Osteoblast (primary cell): Measurements from ENCODE around the gene FAM193A. TPM values are rescaled to one million over a fixed set of nuclear protein-coding genes. Genes with fewer than 3 reads are reported as not detected.
"Not testable (repeated sequence)": the region's sequence is repeated elsewhere in the genome, so short reads cannot be mapped to it uniquely, and the experiment has no call there.

Experiments used
- DNase-seq: peaks from one replicate; pipeline ENCODE4 v3.0.0; 2011; ENCODE audit warnings: low spot score, mixed read lengths; ENCODE audit not compliant: insufficient read length; ENCODE audit errors: missing footprints
- H2AFZ ChIP-seq: 2 replicates; pipeline ENCODE4 v1.6.0; 2011; ENCODE audit warnings: mild to moderate bottlenecking, low read length
- H3K27ac ChIP-seq: 2 replicates; pipeline ENCODE4 v1.5.1; 2011; ENCODE audit warnings: mild to moderate bottlenecking, low read depth, low read length, moderate library complexity
- H3K27me3 ChIP-seq: 2 replicates; pipeline ENCODE4 v1.6.0; 2012; ENCODE audit warnings: mild to moderate bottlenecking, control low read depth, inconsistent platforms, low read length, moderate library complexity; ENCODE audit not compliant: insufficient read depth
- H3K36me3 ChIP-seq: 2 replicates; pipeline ENCODE4 v1.5.1; 2011; ENCODE audit warnings: mild to moderate bottlenecking, low read length, control low read depth, moderate library complexity; ENCODE audit not compliant: insufficient read depth
- H3K4me1 ChIP-seq: 2 replicates; pipeline ENCODE4 v1.5.1; 2011; ENCODE audit warnings: mild to moderate bottlenecking, low read length, control low read depth, moderate library complexity; ENCODE audit not compliant: insufficient read depth
- H3K4me2 ChIP-seq: 2 replicates; pipeline ENCODE4 v1.6.0; 2011; ENCODE audit warnings: mild to moderate bottlenecking, low read length; ENCODE audit not compliant: insufficient read depth
- H3K4me3 ChIP-seq: fragments of 200-600 bp; sonication (generic); 3 replicates; pipeline ENCODE4 v1.5.1; 2012; ENCODE audit warnings: mild to moderate bottlenecking, low read length, inconsistent platforms; ENCODE audit not compliant: insufficient read depth
- H3K79me2 ChIP-seq: 2 replicates; pipeline ENCODE4 v1.6.0; 2012; ENCODE audit warnings: mild to moderate bottlenecking, low read length, control low read depth, inconsistent platforms; ENCODE audit not compliant: insufficient read depth
- H3K9me3 ChIP-seq: 2 replicates; pipeline ENCODE4 v1.5.1; 2011; ENCODE audit warnings: low read depth, low read length, control low read depth
- H4K20me1 ChIP-seq: 2 replicates; pipeline ENCODE4 v1.6.0; 2012; ENCODE audit warnings: mild to moderate bottlenecking, low read length, control low read depth; ENCODE audit not compliant: insufficient read depth
- CTCF ChIP-seq: IDR thresholded peaks from 2 replicates; pipeline ENCODE4 v1.5.1; 2011; ENCODE audit warnings: mild to moderate bottlenecking, low read depth, low read length, moderate library complexity; ENCODE audit errors: extremely low read depth
- small RNA-seq: library from RNA; depleted of rRNA; stranded (forward); fragments of <200 nt; gene quantifications from one replicate; pipeline ENCODE3, GENCODE V24; 2012
- total RNA-seq: library from RNA; depleted of rRNA; stranded (reverse); fragments of >200 nt; gene quantifications from 2 replicates; pipeline ENCODE4 v1.2.3, GENCODE V29; 2012

Gene FAM193A
- total RNA-seq, 1 donor = 23.2 TPM

GRCh38 chr4:2768921-2769336 is 232.5 kb downstream of the FAM193A start:
- no peak overlapping the region for H3K4me2 ChIP-seq
- no peaks in the 10 kb centered on the region for H3K36me3 ChIP-seq
- no peak overlapping the region for H3K4me3 ChIP-seq
- peak overlapping the region; percentile 3 for H2AFZ ChIP-seq
- H3K27me3 ChIP-seq = no peaks in the 10 kb centered on the region
- no peak for TF ChIP-seq CTCF
- no peaks in the 10 kb centered on the region for H4K20me1 ChIP-seq
- H3K4me1 ChIP-seq = no peaks in the 10 kb centered on the region
- H3K27ac ChIP-seq = no peak overlapping the region
- no peaks in the 10 kb centered on the region for H3K9me3 ChIP-seq
- H3K79me2 ChIP-seq = no peaks in the 10 kb centered on the region
- DNase-seq = peak; percentile 76

- Histone ChIP-seq H2AFZ (no peak overlapping the region), H3K4me1 (no peaks in the 10 kb centered on the region), H3K4me2 (no peak overlapping the region), H3K79me2 (no peaks in the 10 kb centered on the region), H3K27me3 (no peaks in the 10 kb centered on the region), H3K36me3 (no peaks in the 10 kb centered on the region), H3K27ac (no peak overlapping the region), H3K9me3 (no peaks in the 10 kb centered on the region), H3K4me3 (no peak overlapping the region), H4K20me1 (no peaks in the 10 kb centered on the region)
- no peak for TF ChIP-seq CTCF
- DNase-seq = no peak
These were observed 234.8 kb downstream of the FAM193A start for GRCh38 chr4:2771264-2771663.

DNA sequence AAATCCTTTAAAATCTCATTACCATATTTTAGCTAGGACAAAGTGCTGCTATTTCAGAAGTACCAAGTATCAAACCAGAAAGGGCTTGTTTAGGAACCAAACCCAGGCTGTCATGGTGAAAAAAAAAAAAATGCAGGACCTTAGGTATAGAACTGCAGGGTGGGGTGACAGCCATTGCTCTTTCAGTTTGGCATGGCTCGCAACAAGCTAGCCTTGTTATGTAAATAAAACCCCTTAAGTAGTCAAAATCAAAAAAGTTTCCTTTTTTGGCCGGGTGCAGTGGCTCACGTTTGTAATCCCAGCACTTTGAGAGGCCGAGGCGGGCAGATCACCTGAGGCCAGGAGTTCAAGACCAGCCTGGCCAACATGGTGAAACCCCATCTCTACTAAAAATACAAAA is 244.2 kb downstream of the FAM193A start:
- DNase-seq, H3K4me1 ChIP-seq, H3K79me2 ChIP-seq, H3K9me3 ChIP-seq, H3K27ac ChIP-seq, H2AFZ ChIP-seq, H4K20me1 ChIP-seq, H3K4me3 ChIP-seq, H3K27me3 ChIP-seq, H3K4me2 ChIP-seq, H3K36me3 ChIP-seq: not testable (repeated sequence)

DNA sequence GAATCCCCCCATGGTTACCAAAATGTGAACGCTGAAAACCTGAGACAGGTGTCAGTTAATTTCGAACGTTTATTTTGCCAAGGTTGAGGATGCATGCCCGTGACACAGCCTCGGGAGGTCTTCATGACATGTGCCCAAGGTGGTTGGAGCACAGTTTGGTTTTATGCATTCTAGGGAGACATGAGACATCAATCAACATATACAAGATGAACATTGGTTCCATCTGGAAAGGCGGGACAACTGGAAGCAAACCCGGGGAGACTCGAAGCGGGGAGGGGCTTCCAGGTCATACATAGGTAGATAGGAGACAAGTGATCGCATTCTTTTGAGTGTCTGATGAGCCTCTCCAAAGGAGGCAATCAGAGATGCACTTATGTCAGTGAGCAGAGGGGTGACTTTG is 245.5 kb downstream of the FAM193A start:
- Histone ChIP-seq H3K79me2 (no peaks in the 10 kb centered on the region), H4K20me1 (no peaks in the 10 kb centered on the region)
- no peak for TF ChIP-seq CTCF

More for the DNA sequence above, 245.5 kb downstream of the FAM193A start:
- Histone ChIP-seq H2AFZ (no peak overlapping the region), H3K36me3 (no peaks in the 10 kb centered on the region), H3K4me3 (no peak overlapping the region), H3K4me2 (no peak overlapping the region), H3K27me3 (no peaks in the 10 kb centered on the region), H3K9me3 (peaks cover 2% of the 10 kb centered on the region), H3K27ac (no peak overlapping the region), H3K4me1 (no peaks in the 10 kb centered on the region)
- DNase-seq = no peak

Small RNA genes lying within 50 kb of the gene (small RNA-seq; reads per million reads assigned to genes)
- not detected for gene CR545473.1
- gene RF00019 = not detected

Other genes with a start within 250 kb of the FAM193A start
- 9.7 and 10.5 TPM in 2 replicates for gene ZFYVE28, start 118.0 kb upstream of the FAM193A start, total RNA-seq
- under 0.01 TPM in 2 replicates for gene CFAP99, start 117.7 kb upstream of the FAM193A start, total RNA-seq
- 68.8 and 76.0 TPM in 2 replicates for gene RNF4, start 67.5 kb upstream of the FAM193A start, total RNA-seq
- 37.7 and 44.9 TPM in 2 replicates for gene TNIP2, start 219.7 kb downstream of the FAM193A start, total RNA-seq